ENCODE measurements around the gene DPM2. TPM values are rescaled to one million over a fixed set of nuclear protein-coding genes. Genes with fewer than 3 reads are reported as not detected.

DPM2 gene
- total and polyA plus RNA-seq, 2 of the 4 experiments (the other 2 are of a cell fraction): 10.8 to 60.6 TPM

GRCh38 chr9:127931092-127931881, 6.4 kb downstream of the DPM2 start:
- WGBS, 2 experiments (ENCODE audit: extremely low coverage in 2 of 2, insufficient read length in 1 of 2): 10% methylated on average over 14 of the region's 18 CpGs; no CpG with 5 or more reads in 1 of the 2 experiments
- peak; percentile 74 for DNase-seq
- Histone ChIP-seq H3K79me1 (ENCODE audit: low read depth in 1 of 2, low read length in 2 of 2) (peaks cover 7 to 41% of the 10 kb centered on the region in 2 experiments; a peak in 3 of 4 replicates), H2BK20ac (ENCODE audit: low read depth, low read length) (0 out of 2 replicates have a peak overlapping the region, but pooled peaks have one; percentile 16), H3K23ac (ENCODE audit: low read depth, low read length) (peak overlapping the region; percentile 39; the same call in 1 of the 2 replicates), H4K8ac (ENCODE audit: low read depth in 2 of 2, low read length in 2 of 2) (peak overlapping the region; percentile 20 to 83; a peak in 3 of 4 replicates), H3K27ac (ENCODE audit: insufficient read depth, low read length) (peak overlapping the region; percentile 23), H3K4me1 (ENCODE audit: control insufficient read depth, insufficient read depth, low read length) (peaks cover 16% of the 10 kb centered on the region), H3K4me3 (ENCODE audit: insufficient read depth, low read depth, low read length) (peak overlapping the region; percentile 60), H2AK9ac (replicated peaks; ENCODE audit: low read depth, low read length, poor library complexity) (peak overlapping the region; percentile 97), H2BK5ac (ENCODE audit: low read depth, low read length, poor library complexity, severe bottlenecking) (peak overlapping the region; percentile 59), H3K9ac (ENCODE audit: low read depth, low read length) (peak overlapping the region; percentile 35), H2BK15ac (ENCODE audit: low read depth, low read length) (peak overlapping the region; percentile 19; the same call in 1 of the 3 replicates), H2AFZ (replicated peaks; ENCODE audit: low read length, poor library complexity) (peak overlapping the region; percentile 92), H3K27me3 (ENCODE audit: control insufficient read depth, insufficient read depth, low read length) (no peaks in the 10 kb centered on the region), H3K18ac (ENCODE audit: low read depth, low read length) (peak overlapping the region; percentile 33), H4K5ac (ENCODE audit: low read depth, low read length) (peak overlapping the region; percentile 32), H2AK5ac (ENCODE audit: low read depth, low read length) (peak overlapping the region; percentile 89), H3K14ac (replicated peaks; ENCODE audit: low read depth, low read length) (peak overlapping the region; percentile 53; the same call in 1 of the 2 replicates), H3K9me1 (ENCODE audit: insufficient read depth, low read length) (peaks cover 32% of the 10 kb centered on the region), H4K91ac (ENCODE audit: insufficient read depth, low read depth, low read length) (peak overlapping the region; percentile 57), H2BK120ac (ENCODE audit: low read depth, low read length) (peak overlapping the region; percentile 65), H3K56ac (ENCODE audit: extremely low read depth, insufficient read depth, low read length) (no peak overlapping the region; the same call in 1 of the 2 replicates), H4K20me1 (ENCODE audit: insufficient read depth, low read length) (peaks cover 23% of the 10 kb centered on the region), H3K4me2 (ENCODE audit: low read depth, low read length) (peak overlapping the region; percentile 80), H3K4ac (ENCODE audit: low read depth, low read length) (peak overlapping the region; percentile 57), H3K9me3 (ENCODE audit: control insufficient read depth, insufficient read depth, low read length) (no peaks in the 10 kb centered on the region), H3K36me3 (ENCODE audit: control insufficient read depth, insufficient read depth, low read length) (peaks cover 6% of the 10 kb centered on the region)
- BruUV-seq (replicated peaks): no TSS peak
- dilution Hi-C loops (cut with HindIII; ENCODE audit: low sequenced_read_pairs, unreplicated experiment) (no loop called here), intact Hi-C loops (cut with micrococcal nuclease) (no loop called here), in situ Hi-C loops (cut with MboI; ENCODE audit: low sequenced_read_pairs) (no loop called here)
- ATAC-seq (ENCODE audit: low read depth): peak; percentile 47
- CTCF ChIA-PET: interaction anchor here (0.7 kb wide), 1 partner anchor 152 kb away, joined by 3 read pairs; no protein-coding TSS in a partner anchor
- POLR2A ChIA-PET (ENCODE audit: unreplicated experiment): no interaction called here
- TF ChIP-seq, protein P1, sequence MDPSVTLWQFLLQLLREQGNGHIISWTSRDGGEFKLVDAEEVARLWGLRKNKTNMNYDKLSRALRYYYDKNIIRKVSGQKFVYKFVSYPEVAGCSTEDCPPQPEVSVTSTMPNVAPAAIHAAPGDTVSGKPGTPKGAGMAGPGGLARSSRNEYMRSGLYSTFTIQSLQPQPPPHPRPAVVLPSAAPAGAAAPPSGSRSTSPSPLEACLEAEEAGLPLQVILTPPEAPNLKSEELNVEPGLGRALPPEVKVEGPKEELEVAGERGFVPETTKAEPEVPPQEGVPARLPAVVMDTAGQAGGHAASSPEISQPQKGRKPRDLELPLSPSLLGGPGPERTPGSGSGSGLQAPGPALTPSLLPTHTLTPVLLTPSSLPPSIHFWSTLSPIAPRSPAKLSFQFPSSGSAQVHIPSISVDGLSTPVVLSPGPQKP (IDR thresholded peaks at IDR 0.05; ENCODE audit: borderline replicate concordance, low read depth, low read length): no peak
- TF ChIP-seq CHD1 (IDR thresholded peaks at IDR 0.05; ENCODE audit: low read depth, low read length) (no peak), CTCF (conservative IDR thresholded peaks at IDR 0.05; ENCODE audit: low read depth, low read length) (no peak), MAFK (IDR thresholded peaks at IDR 0.05; ENCODE audit: low read depth, low read length) (no peak), RFX5 (IDR thresholded peaks at IDR 0.05; ENCODE audit: low read depth, low read length) (no peak), FOS (IDR thresholded peaks at IDR 0.05; ENCODE audit: low read depth, low read length) (peak; percentile 20; the same call in 1 of the 2 replicates), RCOR1 (IDR thresholded peaks at IDR 0.05; ENCODE audit: insufficient replicate concordance, low read length) (no peak), BHLHE40 (IDR thresholded peaks at IDR 0.05; ENCODE audit: low read depth, low read length) (peak; percentile 50), RAD21 (IDR thresholded peaks at IDR 0.05; ENCODE audit: low read length) (no peak), CEBPB (IDR thresholded peaks at IDR 0.05; ENCODE audit: low read depth, low read length) (peak; percentile 64), NFE2L2 (IDR thresholded peaks at IDR 0.05; ENCODE audit: low read depth, low read length) (no peak), USF2 (IDR thresholded peaks at IDR 0.05; ENCODE audit: low read depth, low read length) (peak; percentile 69; the same call in 1 of the 2 replicates), POLR2A (IDR thresholded peaks at IDR 0.05; ENCODE audit: low read depth, low read length) (peak; percentile 28; the same call in 1 of the 2 replicates), SMC3 (IDR thresholded peaks at IDR 0.05; ENCODE audit: low read depth, low read length) (no peak)

All from IMR-90 (cell line).